Measurements from ENCODE around the gene SERPIND1.

The SERPIND1 gene

GRCh38 chr22:20761536-20761935, 12.4 kb upstream of the SERPIND1 start:
- TF ChIP-seq, protein P1, sequence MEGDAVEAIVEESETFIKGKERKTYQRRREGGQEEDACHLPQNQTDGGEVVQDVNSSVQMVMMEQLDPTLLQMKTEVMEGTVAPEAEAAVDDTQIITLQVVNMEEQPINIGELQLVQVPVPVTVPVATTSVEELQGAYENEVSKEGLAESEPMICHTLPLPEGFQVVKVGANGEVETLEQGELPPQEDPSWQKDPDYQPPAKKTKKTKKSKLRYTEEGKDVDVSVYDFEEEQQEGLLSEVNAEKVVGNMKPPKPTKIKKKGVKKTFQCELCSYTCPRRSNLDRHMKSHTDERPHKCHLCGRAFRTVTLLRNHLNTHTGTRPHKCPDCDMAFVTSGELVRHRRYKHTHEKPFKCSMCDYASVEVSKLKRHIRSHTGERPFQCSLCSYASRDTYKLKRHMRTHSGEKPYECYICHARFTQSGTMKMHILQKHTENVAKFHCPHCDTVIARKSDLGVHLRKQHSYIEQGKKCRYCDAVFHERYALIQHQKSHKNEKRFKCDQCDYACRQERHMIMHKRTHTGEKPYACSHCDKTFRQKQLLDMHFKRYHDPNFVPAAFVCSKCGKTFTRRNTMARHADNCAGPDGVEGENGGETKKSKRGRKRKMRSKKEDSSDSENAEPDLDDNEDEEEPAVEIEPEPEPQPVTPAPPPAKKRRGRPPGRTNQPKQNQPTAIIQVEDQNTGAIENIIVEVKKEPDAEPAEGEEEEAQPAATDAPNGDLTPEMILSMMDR (IDR thresholded peaks at IDR 0.05), result no peak
- Mint-ChIP-seq H3K36me3 (ENCODE audit: low read depth) (peaks cover 51% of the 10 kb centered on the region), H3K9me3 (no peaks in the 10 kb centered on the region), H3K27ac (no peak overlapping the region), H3K4me3 (no peak overlapping the region), H3K4me1 (no peaks in the 10 kb centered on the region), H3K27me3 (ENCODE audit: low read depth, poor library complexity) (no peaks in the 10 kb centered on the region)
- no peak for DNase-seq

DNA sequence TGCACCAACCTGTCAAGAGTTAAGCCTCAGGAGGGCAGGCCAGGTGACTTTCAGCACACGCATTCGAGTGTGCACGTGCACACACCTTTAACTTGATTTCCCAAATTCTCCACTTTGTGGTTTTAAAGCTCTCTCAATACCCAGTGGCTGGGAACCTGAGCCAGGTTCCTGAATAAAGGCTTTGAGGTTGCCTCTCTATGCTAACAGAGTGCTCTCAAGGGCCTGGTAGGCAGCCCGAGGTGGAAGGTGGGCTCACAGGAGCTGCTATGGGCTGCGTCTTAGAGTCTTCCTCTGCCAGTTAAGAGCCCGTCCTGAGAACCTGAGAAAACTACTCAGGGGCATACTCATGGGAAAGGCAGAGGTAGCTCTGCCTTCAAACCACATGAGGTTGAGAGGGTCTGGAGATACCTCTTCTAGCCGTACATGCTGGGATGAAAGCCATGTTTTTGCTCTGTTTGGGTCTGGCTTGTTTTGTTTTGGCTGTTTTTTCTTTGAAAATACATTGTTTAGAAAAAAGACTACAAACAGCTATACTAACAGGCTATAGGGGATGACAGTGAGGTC, 11.6 kb upstream of the SERPIND1 start:
- Mint-ChIP-seq H3K4me3 (no peak overlapping the region), H3K4me1 (no peaks in the 10 kb centered on the region), H3K9me3 (no peaks in the 10 kb centered on the region), H3K27me3 (ENCODE audit: low read depth, poor library complexity) (no peaks in the 10 kb centered on the region), H3K36me3 (ENCODE audit: low read depth) (peaks cover 44% of the 10 kb centered on the region), H3K27ac (no peak overlapping the region)
- no peak for DNase-seq
- TF ChIP-seq, protein P1 (IDR thresholded peaks at IDR 0.05), result no peak

- no peak for DNase-seq
- H3K36me3 Mint-ChIP-seq (ENCODE audit: low read depth), result peaks cover 38% of the 10 kb centered on the region
- no peak overlapping the region for H3K27ac Mint-ChIP-seq
- no peak overlapping the region for H3K4me3 Mint-ChIP-seq
- TF ChIP-seq, protein P1 (IDR thresholded peaks at IDR 0.05), result no peak
- no peaks in the 10 kb centered on the region for H3K27me3 Mint-ChIP-seq (ENCODE audit: low read depth, poor library complexity)
- H3K9me3 Mint-ChIP-seq, result no peaks in the 10 kb centered on the region
- H3K4me1 Mint-ChIP-seq, result no peaks in the 10 kb centered on the region
Observed at GRCh38 chr22:20763630-20764470, 10.1 kb upstream of the SERPIND1 start.

GRCh38 chr22:20764471-20764720, 9.5 kb upstream of the SERPIND1 start:
- no peaks in the 10 kb centered on the region for H3K9me3 Mint-ChIP-seq
- no peaks in the 10 kb centered on the region for H3K4me1 Mint-ChIP-seq
- H3K27me3 Mint-ChIP-seq (ENCODE audit: low read depth, poor library complexity), result no peaks in the 10 kb centered on the region
- H3K36me3 Mint-ChIP-seq (ENCODE audit: low read depth), result peaks cover 43% of the 10 kb centered on the region
- TF ChIP-seq, protein P1 (IDR thresholded peaks at IDR 0.05), result no peak
- H3K4me3 Mint-ChIP-seq, result no peak overlapping the region
- no peak for DNase-seq
- no peak overlapping the region for H3K27ac Mint-ChIP-seq

GRCh38 chr22:20764729-20765128, 9.2 kb upstream of the SERPIND1 start:
- H3K9me3 Mint-ChIP-seq, result no peaks in the 10 kb centered on the region
- H3K36me3 Mint-ChIP-seq (ENCODE audit: low read depth), result peaks cover 45% of the 10 kb centered on the region
- H3K4me1 Mint-ChIP-seq, result no peaks in the 10 kb centered on the region
- TF ChIP-seq, protein P1 (IDR thresholded peaks at IDR 0.05), result no peak
- no peaks in the 10 kb centered on the region for H3K27me3 Mint-ChIP-seq (ENCODE audit: low read depth, poor library complexity)
- H3K27ac Mint-ChIP-seq, result no peak overlapping the region
- H3K4me3 Mint-ChIP-seq, result no peak overlapping the region
- DNase-seq, result no peak

DNA sequence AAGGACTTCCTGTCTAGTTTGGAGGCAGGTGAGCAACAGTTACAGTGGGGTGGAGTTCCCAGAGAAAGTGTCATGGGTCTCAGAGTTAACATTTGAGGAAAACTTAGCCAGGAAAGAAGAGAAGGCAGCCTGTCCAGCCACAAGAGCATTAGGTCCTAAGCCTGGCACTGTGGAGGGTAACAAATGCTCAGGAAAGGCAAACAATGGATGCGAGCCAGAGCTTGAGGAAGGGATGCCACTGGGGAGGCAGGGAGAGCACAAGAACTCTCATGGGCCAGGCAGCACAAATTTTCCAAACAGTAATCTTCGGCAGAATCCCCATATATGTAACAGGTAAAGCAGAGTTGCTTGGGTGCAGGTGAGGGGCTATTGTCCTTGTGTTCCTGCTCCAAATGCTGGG, 8.0 kb upstream of the SERPIND1 start:
- Mint-ChIP-seq H3K27ac (no peak overlapping the region), H3K4me3 (no peak overlapping the region), H3K36me3 (ENCODE audit: low read depth) (peaks cover 42% of the 10 kb centered on the region), H3K27me3 (ENCODE audit: low read depth, poor library complexity) (peaks cover 3% of the 10 kb centered on the region), H3K9me3 (no peaks in the 10 kb centered on the region), H3K4me1 (no peaks in the 10 kb centered on the region)
- TF ChIP-seq, protein P1 (IDR thresholded peaks at IDR 0.05), result no peak
- no peak for DNase-seq
